ENCODE data around the gene NTN3.
A peak's percentile ranks its signal among the peaks of the same experiment; 100 is the strongest.
"Not testable (repeated sequence)": the region's sequence is repeated elsewhere in the genome, so short reads cannot be mapped to it uniquely, and the experiment has no call there.

NTN3 gene

DNA sequence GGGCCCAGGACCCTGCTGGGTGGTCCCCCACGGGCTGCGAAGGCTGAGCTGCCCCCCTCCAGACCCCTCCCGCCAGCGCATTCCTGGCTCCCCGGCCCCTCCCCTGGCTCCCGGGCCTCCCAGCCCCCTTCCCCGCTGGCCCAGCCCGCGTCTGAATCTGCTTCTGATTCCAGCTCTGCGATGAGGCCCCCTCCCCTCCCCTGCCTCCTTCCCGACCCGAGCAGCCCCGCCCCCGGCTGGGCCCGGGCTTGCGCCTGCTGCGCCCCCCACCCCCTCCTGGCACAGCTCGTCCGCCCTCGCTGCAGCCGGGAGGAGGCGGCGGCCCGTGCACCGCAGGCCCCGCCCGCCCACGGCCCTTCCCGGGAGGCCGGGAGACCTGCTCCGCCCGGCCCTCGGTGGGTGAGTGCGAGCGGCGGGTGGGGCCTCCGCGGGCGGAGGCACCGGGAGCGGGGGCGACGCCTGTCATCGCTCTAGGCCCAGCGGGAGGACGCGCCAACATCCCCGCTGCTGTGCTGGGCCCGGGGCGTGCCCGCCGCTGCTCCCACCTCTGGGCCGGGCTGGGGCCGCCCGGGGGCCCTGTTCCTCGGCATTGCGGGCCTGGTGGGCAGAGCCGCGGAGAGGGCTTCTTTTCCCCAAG, at the start of gene NTN3:
Gene NTN3 (plus strand): TSS at position 282 of the 637 bp plus-strand sequence. CDS start 405 bp downstream, outside the sequence.
- in situ Hi-C loops (cut with MboI; ENCODE audit: low pct_unique_long_range_greater_than_20kb, low sequenced_read_pairs) = no loop called here
- no peak for DNase-seq

GRCh38 chr16:2422123-2422867, 48.8 kb upstream of the NTN3 start:
- in situ Hi-C loops (cut with MboI; ENCODE audit: low pct_unique_long_range_greater_than_20kb, low sequenced_read_pairs) = no loop called here
- DNase-seq = peak; percentile 31

GRCh38 chr16:2424061-2425007, 46.8 kb upstream of the NTN3 start:
- DNase-seq = no peak
- in situ Hi-C loops (cut with MboI; ENCODE audit: low pct_unique_long_range_greater_than_20kb, low sequenced_read_pairs) = no loop called here

DNA sequence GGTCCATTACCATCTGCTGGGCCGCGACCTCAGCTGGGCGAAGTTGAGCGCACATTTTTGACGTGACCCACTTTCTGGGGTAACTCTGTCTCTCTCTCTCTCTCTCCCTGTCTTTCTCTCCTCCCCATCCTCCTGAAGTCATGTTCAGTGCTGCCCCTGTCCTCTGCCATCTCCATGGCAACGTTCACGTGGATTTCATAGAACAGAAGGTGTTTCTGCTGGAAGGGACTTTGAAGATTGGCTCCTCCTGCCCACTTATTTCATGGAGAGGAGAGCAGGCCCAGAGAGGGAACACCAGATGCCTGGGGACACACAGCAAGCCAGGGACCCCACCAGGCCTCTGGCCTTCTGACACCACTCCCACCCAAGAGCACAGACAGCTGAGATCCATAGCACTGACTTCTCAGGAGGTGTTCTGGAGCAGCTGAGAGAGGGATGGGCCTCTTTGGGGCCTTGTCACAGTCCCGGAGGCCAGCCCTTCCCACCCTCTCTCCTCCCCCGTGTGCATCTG, 46.0 kb upstream of the NTN3 start:
- DNase-seq = no peak
- in situ Hi-C loops (cut with MboI; ENCODE audit: low pct_unique_long_range_greater_than_20kb, low sequenced_read_pairs) = no loop called here

- no peak for DNase-seq
- in situ Hi-C loops (cut with MboI; ENCODE audit: low pct_unique_long_range_greater_than_20kb, low sequenced_read_pairs) = no loop called here
Observed at GRCh38 chr16:2425825-2426430, 45.2 kb upstream of the NTN3 start.

- in situ Hi-C loops (cut with MboI; ENCODE audit: low pct_unique_long_range_greater_than_20kb, low sequenced_read_pairs) = no loop called here
- DNase-seq = no peak
Observed at GRCh38 chr16:2426941-2427361, 44.1 kb upstream of the NTN3 start.

DNA sequence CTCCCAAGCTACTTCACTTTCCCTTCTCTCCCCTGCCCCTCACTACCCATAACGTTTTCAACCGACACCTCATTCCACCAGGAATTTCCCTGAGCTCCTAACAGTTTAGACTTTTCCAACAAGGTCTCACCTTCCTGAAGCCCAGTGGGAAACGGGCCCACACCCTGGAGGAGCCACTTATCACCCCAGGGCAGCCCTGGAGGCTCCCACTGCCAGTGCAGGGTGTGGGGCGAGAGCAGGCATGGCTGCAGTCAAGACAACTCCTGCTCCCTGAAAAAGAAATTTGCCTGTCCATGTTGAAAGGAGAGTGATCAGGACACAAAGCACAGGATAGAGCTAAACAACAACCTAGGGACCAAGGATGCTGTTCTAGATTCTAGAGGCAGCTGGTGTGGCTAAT, 43.6 kb upstream of the NTN3 start:
- in situ Hi-C loops (cut with MboI; ENCODE audit: low pct_unique_long_range_greater_than_20kb, low sequenced_read_pairs) = no loop called here
- no peak for DNase-seq

GRCh38 chr16:2428051-2428783, 42.9 kb upstream of the NTN3 start:
- in situ Hi-C loops (cut with MboI; ENCODE audit: low pct_unique_long_range_greater_than_20kb, low sequenced_read_pairs) = no loop called here
- DNase-seq = no peak

GRCh38 chr16:2428784-2429033, 42.4 kb upstream of the NTN3 start:
- DNase-seq = no peak
- in situ Hi-C loops (cut with MboI; ENCODE audit: low pct_unique_long_range_greater_than_20kb, low sequenced_read_pairs) = no loop called here

DNA sequence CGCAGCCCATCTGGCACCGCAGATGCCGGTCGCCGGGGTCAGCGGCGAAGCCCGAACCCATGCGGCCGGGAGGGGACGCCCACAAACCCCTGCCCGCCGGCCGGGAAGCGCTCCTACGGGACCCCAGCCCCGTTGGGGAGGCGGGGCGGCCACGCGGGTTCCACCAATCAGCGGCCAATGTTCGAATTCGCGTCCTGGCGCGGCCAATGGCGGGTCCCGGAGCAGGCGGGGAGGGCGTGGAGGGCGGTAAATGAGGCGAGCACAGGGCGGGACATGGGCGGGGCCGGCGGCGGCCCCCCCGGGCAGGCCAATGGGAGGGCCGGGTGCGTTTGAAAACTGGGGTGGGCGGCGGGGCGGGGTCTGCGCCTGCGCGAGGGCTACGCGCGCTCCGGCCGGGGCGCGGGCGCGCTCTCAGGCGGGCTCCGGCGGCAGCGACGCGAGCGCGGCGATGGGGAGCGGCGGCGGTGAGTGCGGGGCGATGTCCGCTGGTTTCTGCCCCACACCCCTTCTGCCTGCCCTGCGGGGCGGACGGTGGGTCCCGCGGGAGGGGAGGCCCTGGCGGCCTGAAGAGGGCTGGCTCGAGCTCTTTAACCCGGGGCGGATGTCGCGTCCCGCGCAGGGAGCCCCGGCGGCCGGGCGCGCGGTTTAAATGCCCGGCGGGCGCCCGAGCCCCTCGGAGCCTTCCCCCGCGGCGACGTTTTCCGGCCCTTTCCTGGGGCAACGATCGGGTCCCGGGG, 41.9 kb upstream of the NTN3 start, which contains the start of gene CCNF:
Gene CCNF (plus strand): TSS at position 414 of the 737 bp plus-strand sequence. CDS start 35 bp downstream, at position 449.
- DNase-seq = peak; percentile 96
- in situ Hi-C loops (cut with MboI; ENCODE audit: low pct_unique_long_range_greater_than_20kb, low sequenced_read_pairs) = no loop called here

DNA sequence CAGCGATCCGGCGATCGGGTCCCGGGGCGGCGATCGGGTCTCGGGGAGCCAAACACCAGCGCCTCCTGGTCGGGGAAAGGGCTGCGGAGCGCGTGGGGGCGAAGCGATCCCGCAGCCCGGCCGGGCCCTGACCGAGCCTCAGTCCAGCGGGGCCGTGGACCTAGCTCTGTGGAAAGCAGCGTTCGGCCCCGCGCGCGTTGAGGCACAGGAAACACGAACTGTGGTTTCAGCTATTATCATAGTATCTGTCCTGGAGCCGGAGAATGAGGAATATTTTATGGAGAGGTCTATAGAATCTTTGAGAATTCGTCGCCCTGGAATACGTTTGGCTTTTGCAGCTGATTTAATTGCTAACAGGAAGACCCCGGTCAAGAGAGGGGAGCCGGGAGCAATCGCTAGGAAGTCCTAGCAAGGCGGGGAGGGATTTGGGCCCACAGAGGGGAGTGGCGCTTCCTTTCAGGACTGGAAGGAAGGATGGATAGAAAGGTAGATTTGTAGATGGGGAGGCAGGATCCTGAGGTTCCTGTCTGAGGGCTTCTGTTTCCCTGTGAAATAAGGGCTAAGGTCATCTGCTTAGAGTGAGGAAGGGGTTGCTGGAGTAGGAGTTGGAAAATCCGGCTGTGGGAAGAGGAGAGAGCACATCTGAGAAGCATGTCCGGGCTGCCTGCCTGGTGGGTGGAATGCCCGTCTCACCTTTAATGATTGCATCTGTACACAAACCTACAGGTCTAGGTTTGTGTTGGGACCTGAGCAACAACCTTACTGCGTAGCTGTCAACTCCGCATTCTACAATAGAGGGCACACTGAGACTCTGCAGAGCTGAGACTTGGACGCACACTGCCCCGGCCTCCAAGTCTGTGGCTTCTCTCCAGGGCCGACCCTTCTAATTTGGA, 41.1 kb upstream of the NTN3 start:
- peak; percentile 44 for DNase-seq
- in situ Hi-C loops (cut with MboI; ENCODE audit: low pct_unique_long_range_greater_than_20kb, low sequenced_read_pairs) = no loop called here

GRCh38 chr16:2432286-2432685, 38.8 kb upstream of the NTN3 start:
- no peak for DNase-seq

GRCh38 chr16:2432801-2433505, 38.1 kb upstream of the NTN3 start:
- in situ Hi-C loops (cut with MboI; ENCODE audit: low pct_unique_long_range_greater_than_20kb, low sequenced_read_pairs) = no loop called here
- DNase-seq = no peak

More at GRCh38 chr16:2432286-2432685, 38.8 kb upstream of the NTN3 start:
- in situ Hi-C loops (cut with MboI; ENCODE audit: low pct_unique_long_range_greater_than_20kb, low sequenced_read_pairs) = no loop called here

DNA sequence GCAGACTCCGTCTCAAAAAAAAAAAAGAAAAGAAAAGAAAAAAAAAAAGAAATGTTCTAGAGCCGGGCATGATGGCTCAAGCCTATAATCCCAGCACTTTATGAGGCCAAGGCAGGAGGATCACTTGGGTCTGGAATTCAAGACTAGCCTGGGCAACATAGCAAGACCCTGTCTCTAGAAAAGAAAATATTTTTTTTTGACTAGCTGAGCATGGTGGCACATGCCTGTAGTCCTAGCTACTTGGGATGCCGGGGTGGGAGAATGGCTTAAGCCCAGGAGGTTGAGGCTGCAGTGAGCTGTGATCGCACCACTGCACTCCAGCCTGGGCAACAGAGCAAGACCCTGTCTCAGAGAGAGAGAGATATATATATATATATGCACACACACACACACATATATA, 35.9 kb upstream of the NTN3 start:
- in situ Hi-C loops (cut with MboI; ENCODE audit: low pct_unique_long_range_greater_than_20kb, low sequenced_read_pairs); DNase-seq: not testable (repeated sequence)

DNA sequence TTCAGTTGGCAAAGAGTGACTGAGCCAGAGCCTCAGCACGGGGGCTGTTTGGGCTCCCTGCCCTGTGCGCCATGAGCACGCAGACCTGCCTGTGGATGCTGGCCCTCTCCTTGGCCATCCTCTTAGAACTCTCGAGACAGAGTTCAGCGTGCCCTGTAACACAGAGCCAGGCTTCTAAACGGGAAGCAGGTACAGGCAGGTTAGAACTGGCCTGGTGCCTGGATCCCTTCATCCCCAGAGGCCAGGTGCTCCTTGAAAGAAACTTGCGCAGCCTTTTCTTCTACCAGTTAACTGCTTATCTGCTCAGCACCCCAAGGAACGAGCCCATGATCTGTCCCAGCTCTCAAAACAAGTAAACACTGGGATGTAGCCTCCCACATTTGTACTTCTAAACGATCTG, 35.0 kb upstream of the NTN3 start:
- in situ Hi-C loops (cut with MboI; ENCODE audit: low pct_unique_long_range_greater_than_20kb, low sequenced_read_pairs) = no loop called here
- no peak for DNase-seq

DNA sequence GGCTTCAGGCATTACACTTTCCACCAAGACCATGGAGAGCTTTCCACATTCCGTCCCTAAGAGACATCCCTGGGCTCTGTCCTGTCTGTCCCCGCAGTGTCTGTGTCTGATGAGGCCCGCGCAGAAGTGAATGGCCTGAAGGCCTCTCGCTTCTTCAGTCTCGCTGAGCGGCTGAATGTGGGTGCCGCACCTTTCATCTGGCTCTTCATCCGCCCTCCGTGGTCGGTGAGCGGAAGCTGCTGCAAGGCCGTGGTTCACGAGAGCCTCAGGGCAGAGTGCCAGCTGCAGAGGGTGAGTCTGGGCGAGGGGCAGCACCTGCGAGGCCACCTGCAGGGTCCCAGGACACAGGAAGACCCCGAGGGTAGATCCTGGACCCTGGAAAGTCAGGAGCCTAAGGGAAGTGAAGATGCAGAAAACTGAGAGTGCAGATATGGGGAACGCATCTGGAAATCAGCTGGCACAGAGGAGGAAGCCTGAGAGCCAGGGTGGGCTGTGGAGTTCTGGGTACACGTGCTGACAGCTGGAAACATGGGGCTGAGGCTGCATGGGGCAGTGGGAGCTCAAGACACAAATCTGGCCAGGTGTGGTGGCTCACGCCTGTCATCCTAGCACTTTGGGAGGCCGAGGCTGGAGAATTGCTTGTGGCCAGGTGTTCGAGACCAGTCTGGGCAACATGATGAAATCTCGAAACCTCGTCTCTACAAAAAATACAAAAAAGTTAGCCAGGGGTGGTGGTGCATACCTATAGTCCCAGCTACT, 33.9 kb upstream of the NTN3 start:
- in situ Hi-C loops (cut with MboI; ENCODE audit: low pct_unique_long_range_greater_than_20kb, low sequenced_read_pairs) = no loop called here
- no peak for DNase-seq

Measured in KBM-7 (cell line).